Activated CD4-positive, alpha-beta memory T cell treated with anti-CD3 and anti-CD28 coated beads for 36 hours (primary cell): ENCODE measurements around the gene BMF. TPM values are rescaled to one million over a fixed set of nuclear protein-coding genes. Genes with fewer than 3 reads are reported as not detected.
"Not testable (repeated sequence)": the region's sequence is repeated elsewhere in the genome, so short reads cannot be mapped to it uniquely, and the experiment has no call there.

Source experiments
- CTCF ChIA-PET: fragments of 350-600 bp; sonication (Branson Sonifier 250); formaldehyde crosslinking; loops from one replicate; lab custom pipeline; 2021; ENCODE audit warnings: antibody characterized with exemption, inconsistent platforms; lab: Charles Lee
- POLR2A ChIA-PET: fragments of 350-600 bp; sonication (Branson Sonifier 250); formaldehyde crosslinking; loops from one replicate; lab custom pipeline; 2021; ENCODE audit warnings: antibody characterized with exemption; lab: Charles Lee
- DNase-seq: peaks from one replicate; pipeline ENCODE4 v3.0.0-alpha.2; 2020
- H3K27ac Mint-ChIP-seq: one replicate; pipeline ENCODE4 v1.8.0; 2021; ENCODE audit warnings: mixed read lengths
- H3K27me3 Mint-ChIP-seq: one replicate; pipeline ENCODE4 v1.8.0; 2021; ENCODE audit warnings: mixed read lengths
- H3K36me3 Mint-ChIP-seq: one replicate; pipeline ENCODE4 v1.8.0; 2021; ENCODE audit warnings: mixed read lengths
- H3K4me1 Mint-ChIP-seq: one replicate; pipeline ENCODE4 v1.8.0; 2021; ENCODE audit warnings: low read depth, mixed read lengths
- H3K4me3 Mint-ChIP-seq: one replicate; pipeline ENCODE4 v1.8.0; 2021; ENCODE audit warnings: mild to moderate bottlenecking, mixed read lengths
- H3K9me3 Mint-ChIP-seq: one replicate; pipeline ENCODE4 v1.8.0; 2021; ENCODE audit warnings: mixed read lengths
- intact Hi-C: fragments of 100-400 bp; cut with micrococcal nuclease; formaldehyde crosslinking; loops from one replicate; pipeline ENCODE4 v1.15.1; 2023
- total RNA-seq, 2 experiments: library from RNA; stranded (reverse); gene quantifications; one replicate each; pipeline ENCODE4 v1.2.3, GENCODE V29; 2021

The BMF gene, protein sequence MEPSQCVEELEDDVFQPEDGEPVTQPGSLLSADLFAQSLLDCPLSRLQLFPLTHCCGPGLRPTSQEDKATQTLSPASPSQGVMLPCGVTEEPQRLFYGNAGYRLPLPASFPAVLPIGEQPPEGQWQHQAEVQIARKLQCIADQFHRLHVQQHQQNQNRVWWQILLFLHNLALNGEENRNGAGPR
- total RNA-seq: 1 to 10 TPM; 6.9 to 7.3 TPM

DNA sequence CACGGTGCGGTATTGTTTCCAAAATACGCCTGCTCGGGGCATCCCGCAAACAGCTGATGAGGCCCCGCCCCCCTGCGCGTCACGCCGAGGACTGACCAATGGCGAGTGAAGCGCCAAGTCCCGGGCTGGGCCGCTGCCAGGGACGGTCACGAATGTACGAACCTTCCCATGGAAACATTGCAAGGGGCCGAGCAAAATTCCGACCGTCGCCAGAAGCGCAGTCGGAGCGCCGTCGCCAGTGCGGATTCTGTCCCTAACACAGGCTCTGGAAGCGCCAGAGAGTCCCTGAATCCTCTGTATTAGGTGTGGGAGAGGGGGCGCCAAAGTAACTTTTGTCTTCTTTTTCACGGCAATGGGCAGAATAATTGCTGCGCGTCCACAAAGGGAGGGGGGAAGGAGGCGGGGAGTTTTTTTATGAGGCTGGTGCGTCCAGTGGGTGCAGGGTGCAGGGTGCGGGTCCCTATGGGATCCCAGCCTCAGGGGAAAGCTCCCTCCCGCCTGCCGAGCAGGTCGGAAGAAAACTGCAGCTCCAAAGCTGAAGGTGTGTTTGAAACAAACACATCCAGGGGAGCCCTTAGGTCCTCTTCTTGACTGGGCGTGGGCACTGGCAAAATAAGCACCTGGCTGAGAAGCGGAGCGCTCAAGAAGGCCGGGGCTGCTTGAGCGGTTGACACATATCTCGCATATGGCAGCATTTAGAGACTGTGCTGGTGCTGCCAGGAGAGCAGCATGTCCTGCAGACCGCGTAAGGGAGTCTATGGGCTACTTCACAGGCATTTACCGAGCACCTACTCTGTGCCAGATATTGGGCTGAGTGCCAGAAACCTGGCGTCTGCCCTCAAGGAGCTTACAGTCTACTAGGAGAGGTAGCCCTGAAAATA is at the start of gene BMF:
BMF (minus strand) TSS at position 25 of the 881 bp plus-strand sequence. CDS start 2,793 bp downstream, outside the sequence.
- intact Hi-C loops: loop anchor here (1.0 to 10.0 kb wide), 5 partner anchors 11 to 327 kb away; partner anchors contain the start of genes BUB1B and FSIP1
- ChIA-PET CTCF (interaction anchor here (1.2 to 10.5 kb wide), 6 partner anchors 14 to 198 kb away, joined by 3 to 145 read pairs (median 30); partner anchors contain the start of gene SRP14), POLR2A (interaction anchor here (1.3 to 4.2 kb wide), 3 partner anchors 10 to 61 kb away, joined by 5 to 30 read pairs (median 20); partner anchors contain the start of gene BUB1B)
- H3K4me1 Mint-ChIP-seq: peaks cover 45% of the 10 kb centered on the region
- H3K9me3 Mint-ChIP-seq: no peaks in the 10 kb centered on the region
- H3K27me3 Mint-ChIP-seq: peaks cover 6% of the 10 kb centered on the region
- H3K27ac Mint-ChIP-seq: peak within 1 kb of the TSS; percentile 50
- peak within 1 kb of the TSS; percentile 84 for H3K4me3 Mint-ChIP-seq
- peak; percentile 98 for DNase-seq
- no peaks in the 10 kb centered on the region for H3K36me3 Mint-ChIP-seq

DNA sequence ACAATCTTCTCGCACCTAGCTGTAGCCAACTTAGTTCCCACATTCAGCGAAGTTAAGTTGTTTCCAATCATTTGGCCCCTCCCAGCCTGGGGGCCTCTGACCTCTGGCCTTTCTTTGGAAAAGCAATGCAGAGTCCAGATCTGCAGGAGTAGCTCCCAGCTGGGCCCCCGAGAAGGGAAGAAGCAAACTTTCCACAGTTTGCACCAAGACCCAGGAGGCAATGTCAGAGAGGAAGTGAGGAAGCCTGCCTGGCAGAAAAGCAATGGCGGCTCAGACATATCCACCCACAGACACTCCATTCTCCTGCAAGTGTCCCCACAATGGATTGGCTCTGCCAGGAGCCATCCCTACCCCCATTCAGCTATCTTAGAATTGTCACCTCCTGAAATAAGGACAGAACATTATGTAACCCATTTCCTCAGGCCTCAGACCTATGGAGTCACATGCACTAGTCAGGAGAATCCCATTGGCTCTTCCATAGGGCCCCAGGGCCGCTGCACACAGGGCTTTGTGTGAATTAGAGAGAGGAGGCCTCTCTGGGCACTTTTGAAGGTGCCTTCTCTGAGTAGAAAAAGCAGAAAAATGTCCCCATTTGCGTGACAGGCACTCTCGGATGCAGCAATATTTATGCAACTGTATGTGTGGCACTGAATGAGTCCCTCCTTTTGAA is 49.2 kb upstream of the BMF start:
- H3K27ac Mint-ChIP-seq: no peak overlapping the region
- intact Hi-C loops: no loop called here
- no peaks in the 10 kb centered on the region for H3K27me3 Mint-ChIP-seq
- no peaks in the 10 kb centered on the region for H3K9me3 Mint-ChIP-seq
- H3K4me3 Mint-ChIP-seq: no peak overlapping the region
- peaks cover 1% of the 10 kb centered on the region for H3K36me3 Mint-ChIP-seq
- ChIA-PET CTCF (interaction anchor here (2.7 to 4.7 kb wide), 2 partner anchors 52 to 116 kb away, joined by 7 to 25 read pairs; no protein-coding TSS in a partner anchor), POLR2A (no interaction called here)
- H3K4me1 Mint-ChIP-seq: no peaks in the 10 kb centered on the region
- no peak for DNase-seq

DNA sequence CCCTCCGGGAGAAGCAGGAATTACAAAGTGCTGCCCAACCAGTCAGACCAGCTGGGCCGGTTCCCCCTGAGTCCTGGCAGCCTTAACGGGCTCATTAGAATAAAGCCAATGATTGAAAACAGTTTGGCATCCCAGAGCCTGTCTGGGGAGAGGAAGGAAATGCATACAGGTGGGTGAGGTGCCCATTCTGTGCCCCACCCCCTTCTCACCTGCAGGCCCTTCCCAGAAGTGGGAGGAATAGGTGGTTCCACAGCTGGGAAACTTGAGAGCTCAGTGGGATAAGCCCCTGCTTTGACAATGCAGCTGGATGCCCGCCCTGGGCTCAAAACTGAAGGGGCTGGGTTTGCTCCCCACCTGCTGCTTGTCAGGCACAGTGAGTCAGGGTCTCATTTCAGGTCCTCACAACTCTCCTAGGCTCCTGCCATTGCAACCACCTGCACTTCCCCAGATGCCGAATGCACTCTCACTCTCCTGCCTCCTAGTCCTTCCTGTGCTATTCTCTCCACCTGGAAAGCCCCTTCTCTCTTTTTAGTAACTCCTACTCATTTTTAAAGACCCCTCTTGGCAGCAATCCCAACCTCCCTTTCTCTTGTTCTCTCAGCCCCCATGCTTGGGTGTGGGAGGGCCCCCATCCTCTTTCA is 46.7 kb upstream of the BMF start:
- Mint-ChIP-seq H3K27me3 (no peaks in the 10 kb centered on the region), H3K4me1 (no peaks in the 10 kb centered on the region), H3K27ac (no peak overlapping the region), H3K36me3 (no peaks in the 10 kb centered on the region), H3K4me3 (no peak overlapping the region), H3K9me3 (no peaks in the 10 kb centered on the region)
- ChIA-PET POLR2A (no interaction called here), CTCF (interaction anchor here (1.2 to 2.7 kb wide), 2 partner anchors 50 to 119 kb away, joined by 3 to 7 read pairs; no protein-coding TSS in a partner anchor)
- no peak for DNase-seq
- intact Hi-C loops: no loop called here

DNA sequence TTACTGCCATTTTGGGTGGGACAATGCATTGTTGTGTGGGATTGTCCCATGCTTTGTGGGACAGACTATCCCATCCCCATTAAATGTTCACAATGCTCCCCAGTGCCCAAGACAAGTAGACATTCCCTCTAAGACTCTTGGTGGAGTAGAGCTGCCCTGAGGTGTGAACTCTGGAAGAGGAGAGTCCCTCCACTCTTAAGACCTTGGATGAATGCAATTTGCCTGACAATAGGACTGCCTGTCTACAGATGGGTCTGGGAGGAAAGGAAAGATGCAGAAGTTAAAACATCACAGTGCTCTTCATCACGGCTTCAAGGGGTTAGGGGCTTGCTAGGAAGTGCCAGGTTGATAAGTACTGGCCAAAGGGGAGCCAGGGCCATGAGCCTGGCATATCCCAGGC is 46.1 kb upstream of the BMF start:
- H3K9me3 Mint-ChIP-seq, H3K4me3 Mint-ChIP-seq, intact Hi-C loops, H3K36me3 Mint-ChIP-seq, POLR2A ChIA-PET, DNase-seq, H3K27me3 Mint-ChIP-seq, H3K27ac Mint-ChIP-seq, H3K4me1 Mint-ChIP-seq: not testable (repeated sequence)
- CTCF ChIA-PET: interaction anchor here (1.2 kb wide), 1 partner anchor 50 kb away, joined by 3 read pairs; no protein-coding TSS in a partner anchor

DNA sequence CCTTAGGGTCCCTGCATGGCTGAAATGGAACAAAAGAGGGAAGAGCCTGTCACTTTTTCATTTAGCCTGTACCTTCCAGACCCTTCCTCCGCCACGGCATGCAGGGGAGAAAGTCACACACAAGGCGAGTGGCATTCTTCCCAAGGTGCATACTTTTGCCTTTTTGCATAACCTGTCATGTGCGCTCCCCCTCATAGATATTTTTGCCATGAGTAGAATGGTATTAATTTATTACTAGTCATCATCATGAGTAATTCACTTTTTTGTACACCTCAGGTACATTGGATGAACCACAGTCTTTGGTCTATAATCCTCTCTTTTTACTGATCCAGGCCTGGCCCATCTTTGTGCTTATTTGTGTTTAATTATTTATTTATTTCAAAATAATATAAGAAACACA is 43.3 kb upstream of the BMF start:
- POLR2A ChIA-PET: no interaction called here
- Mint-ChIP-seq H3K4me3 (no peak overlapping the region), H3K4me1 (no peaks in the 10 kb centered on the region), H3K27ac (no peak overlapping the region), H3K9me3 (no peaks in the 10 kb centered on the region), H3K36me3 (no peaks in the 10 kb centered on the region), H3K27me3 (no peaks in the 10 kb centered on the region)
- intact Hi-C loops: no loop called here
- CTCF ChIA-PET: no interaction called here
- DNase-seq: no peak

DNA sequence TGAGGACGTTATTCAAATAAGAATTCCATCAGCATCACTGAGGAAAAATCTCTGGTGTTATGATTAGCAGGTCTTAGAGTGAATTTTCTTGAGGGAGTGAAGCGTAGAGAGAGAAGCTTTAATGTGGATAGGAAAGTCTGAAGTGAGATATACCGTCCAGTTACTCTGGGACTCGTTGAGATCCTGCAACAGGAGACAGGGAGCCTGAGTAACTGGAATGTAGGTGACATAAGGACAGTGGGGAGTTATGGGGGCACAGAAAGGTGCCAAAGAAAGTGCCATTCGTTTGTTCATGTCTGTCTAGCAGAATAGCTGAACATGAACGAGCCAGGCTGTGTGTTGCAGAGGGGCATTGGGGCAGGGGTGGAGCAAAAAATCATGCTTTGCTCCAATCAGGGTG is 42.8 kb upstream of the BMF start:
- H3K36me3 Mint-ChIP-seq: no peaks in the 10 kb centered on the region
- POLR2A ChIA-PET: no interaction called here
- no peaks in the 10 kb centered on the region for H3K9me3 Mint-ChIP-seq
- H3K4me1 Mint-ChIP-seq: no peaks in the 10 kb centered on the region
- H3K27ac Mint-ChIP-seq: no peak overlapping the region
- intact Hi-C loops: no loop called here
- CTCF ChIA-PET: no interaction called here
- H3K27me3 Mint-ChIP-seq: no peaks in the 10 kb centered on the region
- no peak overlapping the region for H3K4me3 Mint-ChIP-seq
- no peak for DNase-seq

DNA sequence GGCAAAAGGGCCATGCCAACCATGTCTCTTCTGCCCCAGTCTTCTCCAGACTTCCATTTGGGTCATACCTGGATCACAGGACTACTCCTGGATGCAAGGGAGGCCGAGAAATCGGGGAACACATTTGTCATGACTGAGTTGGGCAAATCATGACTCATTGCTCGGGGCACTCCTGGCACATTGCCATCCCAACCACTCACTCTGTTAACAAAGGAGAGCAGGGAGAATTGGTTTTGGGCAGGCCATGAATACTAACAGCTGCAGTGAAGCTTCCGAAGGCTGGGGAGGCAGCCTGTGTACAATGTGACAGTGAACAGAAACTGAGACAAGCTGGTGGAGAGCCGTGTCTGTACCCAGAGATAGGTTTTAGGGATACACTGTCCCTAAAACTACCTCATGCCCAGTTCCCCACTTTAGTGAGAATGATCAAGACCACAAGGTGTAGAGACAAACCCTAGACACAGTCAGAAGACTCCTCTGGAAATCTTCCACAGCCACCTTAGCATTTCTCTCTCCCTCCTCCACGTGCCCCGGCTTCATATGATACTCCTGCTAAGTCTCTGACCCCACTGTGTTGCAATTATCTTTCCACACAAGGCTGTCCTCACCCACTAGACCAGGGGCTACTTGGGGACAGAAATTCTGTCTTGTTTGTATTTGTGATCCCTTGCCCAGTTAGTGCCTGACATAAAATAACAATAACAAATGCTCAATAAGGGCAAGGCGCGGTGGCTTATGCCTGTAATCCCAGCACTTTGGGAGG is 41.7 kb upstream of the BMF start:
- no peaks in the 10 kb centered on the region for H3K9me3 Mint-ChIP-seq
- no peaks in the 10 kb centered on the region for H3K27me3 Mint-ChIP-seq
- no peaks in the 10 kb centered on the region for H3K36me3 Mint-ChIP-seq
- intact Hi-C loops: no loop called here
- DNase-seq: no peak
- CTCF ChIA-PET: no interaction called here
- no peak overlapping the region for H3K4me3 Mint-ChIP-seq
- H3K4me1 Mint-ChIP-seq: no peaks in the 10 kb centered on the region
- POLR2A ChIA-PET: no interaction called here
- H3K27ac Mint-ChIP-seq: no peak overlapping the region

DNA sequence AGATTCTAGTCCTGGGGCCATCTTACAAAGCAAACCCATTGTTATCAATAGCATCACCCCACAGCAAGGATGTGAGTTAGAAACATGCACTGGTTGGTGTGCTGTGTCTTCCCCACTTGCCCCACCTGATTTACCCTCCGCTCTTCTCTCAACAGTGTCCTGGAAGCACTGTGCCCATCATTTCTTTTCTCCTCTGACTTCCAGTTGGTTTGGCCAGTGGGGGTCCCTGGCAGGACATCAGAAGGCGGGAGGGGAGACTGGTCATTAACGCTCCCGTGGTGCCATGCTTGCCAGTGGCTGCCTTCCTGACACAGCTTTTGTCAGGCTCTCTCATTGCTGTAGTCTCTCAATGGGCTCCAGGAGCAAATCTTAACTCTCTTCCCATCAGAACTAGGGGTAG is 40.7 kb upstream of the BMF start:
- H3K4me1 Mint-ChIP-seq: no peaks in the 10 kb centered on the region
- ChIA-PET POLR2A (no interaction called here), CTCF (no interaction called here)
- DNase-seq: no peak
- no peak overlapping the region for H3K27ac Mint-ChIP-seq
- intact Hi-C loops: no loop called here
- H3K27me3 Mint-ChIP-seq: no peaks in the 10 kb centered on the region
- H3K9me3 Mint-ChIP-seq: no peaks in the 10 kb centered on the region
- no peak overlapping the region for H3K4me3 Mint-ChIP-seq
- no peaks in the 10 kb centered on the region for H3K36me3 Mint-ChIP-seq

DNA sequence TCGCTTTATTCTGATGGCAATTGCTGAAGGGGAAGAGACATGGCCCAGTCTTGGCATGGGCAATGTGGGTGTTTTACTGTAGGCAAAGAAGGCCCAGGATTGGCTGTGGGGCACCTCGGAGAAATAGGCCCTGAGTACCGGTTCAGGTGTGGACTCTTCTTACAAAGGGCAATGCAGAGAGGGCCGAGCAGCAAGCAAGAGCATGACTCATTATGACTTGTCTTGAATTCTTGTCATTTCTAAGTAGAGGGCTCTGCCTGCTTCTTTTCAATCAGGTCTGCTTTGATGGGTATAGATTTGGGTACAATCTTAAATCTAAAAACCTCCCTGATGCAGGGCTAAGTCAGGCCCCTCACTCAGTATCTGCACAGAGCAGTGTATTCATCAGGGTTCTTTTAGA is 37.4 kb upstream of the BMF start:
- CTCF ChIA-PET: no interaction called here
- Mint-ChIP-seq H3K9me3 (no peaks in the 10 kb centered on the region), H3K36me3 (no peaks in the 10 kb centered on the region), H3K4me1 (no peaks in the 10 kb centered on the region), H3K27me3 (no peaks in the 10 kb centered on the region), H3K27ac (no peak overlapping the region), H3K4me3 (no peak overlapping the region)
- POLR2A ChIA-PET: no interaction called here
- intact Hi-C loops: no loop called here
- no peak for DNase-seq

DNA sequence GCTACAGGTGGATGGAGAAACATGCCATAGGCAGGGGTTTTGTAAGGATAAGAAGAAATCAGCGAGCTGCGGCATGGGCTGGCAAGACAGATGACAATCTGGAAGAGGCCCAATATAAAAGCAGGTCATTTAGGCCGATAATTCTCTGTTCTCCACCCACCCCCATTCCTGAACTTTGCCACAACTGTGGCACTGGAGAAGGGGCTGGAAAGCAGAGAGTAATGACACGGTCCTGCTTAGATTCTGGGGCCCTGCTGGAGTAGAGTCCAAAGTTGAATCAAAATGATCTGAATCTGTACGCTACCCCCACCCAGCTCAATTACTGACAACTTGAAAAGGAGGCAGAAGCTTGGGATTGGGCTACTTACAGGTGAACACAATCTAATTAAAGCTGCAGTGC is 33.7 kb upstream of the BMF start:
- H3K4me1 Mint-ChIP-seq: no peaks in the 10 kb centered on the region
- no peak overlapping the region for H3K4me3 Mint-ChIP-seq
- intact Hi-C loops: no loop called here
- no peaks in the 10 kb centered on the region for H3K27me3 Mint-ChIP-seq
- DNase-seq: no peak
- ChIA-PET CTCF (interaction anchor here (1.1 kb wide), 1 partner anchor 200 kb away, joined by 3 read pairs; no protein-coding TSS in a partner anchor), POLR2A (interaction anchor here (1.7 kb wide), 1 partner anchor 19 kb away, joined by 3 read pairs; no protein-coding TSS in a partner anchor)
- H3K36me3 Mint-ChIP-seq: no peaks in the 10 kb centered on the region
- no peaks in the 10 kb centered on the region for H3K9me3 Mint-ChIP-seq
- no peak overlapping the region for H3K27ac Mint-ChIP-seq

DNA sequence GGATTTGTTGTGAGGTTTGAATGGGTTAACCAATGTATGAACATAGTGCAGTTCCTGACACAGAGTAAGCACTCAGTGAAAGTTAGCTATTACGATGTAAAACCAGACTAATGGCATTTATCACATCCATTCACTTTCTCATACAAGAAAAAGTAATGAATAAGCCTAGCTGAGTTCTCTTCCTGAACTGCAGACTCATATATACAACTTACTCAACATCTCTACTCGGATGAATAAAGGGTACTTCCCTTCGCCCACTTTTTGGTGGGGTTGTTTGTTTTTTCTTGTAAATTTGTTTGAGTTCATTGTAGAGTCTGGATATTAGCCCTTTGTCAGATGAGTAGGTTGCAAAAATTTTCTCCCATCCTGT is 29.5 kb upstream of the BMF start:
- H3K4me3 Mint-ChIP-seq, H3K27me3 Mint-ChIP-seq, H3K27ac Mint-ChIP-seq, H3K4me1 Mint-ChIP-seq, DNase-seq, H3K36me3 Mint-ChIP-seq, intact Hi-C loops, H3K9me3 Mint-ChIP-seq, POLR2A ChIA-PET: not testable (repeated sequence)
- CTCF ChIA-PET: interaction anchor here (0.9 to 1.0 kb wide), 2 partner anchors 18 to 141 kb away, joined by 3 read pairs; no protein-coding TSS in a partner anchor
